Calu3 (cell line): Measurements from ENCODE around the gene CD22. TPM values are rescaled to one million over a fixed set of nuclear protein-coding genes. Genes with fewer than 3 reads are reported as not detected.

ENCODE experiments used
- BruUV-seq: library from RNA; stranded (reverse); fragments of 400-500 nt; replicated peaks from 2 replicates; lab custom pipeline; 2021; lab: Mats Ljungman, UMichigan
- CTCF ChIA-PET: fragments of 300-600 bp; sonication (Branson Sonifier 250); formaldehyde crosslinking; loops from one replicate; lab custom pipeline; 2022; ENCODE audit warnings: antibody characterized with exemption; lab: Charles Lee
- DNase-seq: peaks from one replicate; pipeline ENCODE4 v3.0.0; 2022
- H3K27ac Mint-ChIP-seq: one replicate; pipeline ENCODE4 v1.8.0; 2022; ENCODE audit warnings: mixed read lengths; ENCODE audit not compliant: unreplicated experiment
- H3K27me3 Mint-ChIP-seq: one replicate; pipeline ENCODE4 v1.8.0; 2022; ENCODE audit warnings: mixed read lengths; ENCODE audit not compliant: unreplicated experiment
- H3K36me3 Mint-ChIP-seq: one replicate; pipeline ENCODE4 v1.8.0; 2022; ENCODE audit warnings: mild to moderate bottlenecking, moderate library complexity, mixed read lengths; ENCODE audit not compliant: insufficient read depth, unreplicated experiment
- H3K4me1 Mint-ChIP-seq: one replicate; pipeline ENCODE4 v1.8.0; 2022; ENCODE audit warnings: mild to moderate bottlenecking, low read depth, mixed read lengths; ENCODE audit not compliant: unreplicated experiment
- H3K4me3 Mint-ChIP-seq: one replicate; pipeline ENCODE4 v1.8.0; 2022; ENCODE audit warnings: mild to moderate bottlenecking, low read depth, moderate library complexity, mixed read lengths; ENCODE audit not compliant: unreplicated experiment
- H3K9me3 Mint-ChIP-seq: one replicate; pipeline ENCODE4 v1.8.0; 2022; ENCODE audit warnings: low read depth, mixed read lengths; ENCODE audit not compliant: unreplicated experiment
- intact Hi-C: fragments of 100-400 bp; cut with micrococcal nuclease; formaldehyde crosslinking; loops from one replicate; pipeline ENCODE4 v1.10.0; 2022; ENCODE audit not compliant: unreplicated experiment
- total RNA-seq: library from RNA; stranded (reverse); gene quantifications from 2 replicates; pipeline ENCODE4 v1.2.3, GENCODE V29; 2022
- TF ChIP-seq, protein P1 (sequence below): fragments of 200-600 bp; IDR thresholded peaks from one replicate; pipeline ENCODE4 v1.8.0; 2022; ENCODE audit warnings: antibody characterized with exemption; ENCODE audit not compliant: unreplicated experiment

Gene CD22
- total RNA-seq, 1 experiment from 2014 or later = 5.9 TPM

DNA sequence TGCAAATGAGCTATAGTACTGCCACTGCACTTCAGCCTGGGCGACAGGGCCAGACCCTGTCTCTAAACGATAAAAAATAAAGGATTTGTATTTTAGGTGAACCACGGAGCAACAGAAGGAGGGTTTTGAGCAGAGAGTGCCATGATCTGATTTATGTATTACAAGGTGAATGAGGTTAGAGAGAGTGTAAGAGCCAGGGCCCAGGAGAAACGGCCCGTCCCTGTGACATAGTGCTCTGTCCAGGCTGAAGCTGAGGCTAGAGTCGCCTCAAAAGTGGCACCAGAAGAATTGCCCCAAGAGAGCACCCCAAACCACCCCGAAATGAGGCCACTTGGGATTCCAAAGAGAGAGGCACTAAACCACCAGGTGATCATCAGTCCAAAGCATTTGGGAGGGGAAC is 20.1 kb upstream of the CD22 start:
- Mint-ChIP-seq H3K27me3 (no peaks in the 10 kb centered on the region), H3K27ac (no peak overlapping the region), H3K36me3 (no peaks in the 10 kb centered on the region), H3K9me3 (no peaks in the 10 kb centered on the region), H3K4me3 (no peak overlapping the region), H3K4me1 (peaks cover 31% of the 10 kb centered on the region)
- DNase-seq = no peak
- TF ChIP-seq, protein P1, sequence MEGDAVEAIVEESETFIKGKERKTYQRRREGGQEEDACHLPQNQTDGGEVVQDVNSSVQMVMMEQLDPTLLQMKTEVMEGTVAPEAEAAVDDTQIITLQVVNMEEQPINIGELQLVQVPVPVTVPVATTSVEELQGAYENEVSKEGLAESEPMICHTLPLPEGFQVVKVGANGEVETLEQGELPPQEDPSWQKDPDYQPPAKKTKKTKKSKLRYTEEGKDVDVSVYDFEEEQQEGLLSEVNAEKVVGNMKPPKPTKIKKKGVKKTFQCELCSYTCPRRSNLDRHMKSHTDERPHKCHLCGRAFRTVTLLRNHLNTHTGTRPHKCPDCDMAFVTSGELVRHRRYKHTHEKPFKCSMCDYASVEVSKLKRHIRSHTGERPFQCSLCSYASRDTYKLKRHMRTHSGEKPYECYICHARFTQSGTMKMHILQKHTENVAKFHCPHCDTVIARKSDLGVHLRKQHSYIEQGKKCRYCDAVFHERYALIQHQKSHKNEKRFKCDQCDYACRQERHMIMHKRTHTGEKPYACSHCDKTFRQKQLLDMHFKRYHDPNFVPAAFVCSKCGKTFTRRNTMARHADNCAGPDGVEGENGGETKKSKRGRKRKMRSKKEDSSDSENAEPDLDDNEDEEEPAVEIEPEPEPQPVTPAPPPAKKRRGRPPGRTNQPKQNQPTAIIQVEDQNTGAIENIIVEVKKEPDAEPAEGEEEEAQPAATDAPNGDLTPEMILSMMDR = no peak
- no TSS peak for BruUV-seq
- intact Hi-C loops = no loop called here
- CTCF ChIA-PET = no interaction called here

DNA sequence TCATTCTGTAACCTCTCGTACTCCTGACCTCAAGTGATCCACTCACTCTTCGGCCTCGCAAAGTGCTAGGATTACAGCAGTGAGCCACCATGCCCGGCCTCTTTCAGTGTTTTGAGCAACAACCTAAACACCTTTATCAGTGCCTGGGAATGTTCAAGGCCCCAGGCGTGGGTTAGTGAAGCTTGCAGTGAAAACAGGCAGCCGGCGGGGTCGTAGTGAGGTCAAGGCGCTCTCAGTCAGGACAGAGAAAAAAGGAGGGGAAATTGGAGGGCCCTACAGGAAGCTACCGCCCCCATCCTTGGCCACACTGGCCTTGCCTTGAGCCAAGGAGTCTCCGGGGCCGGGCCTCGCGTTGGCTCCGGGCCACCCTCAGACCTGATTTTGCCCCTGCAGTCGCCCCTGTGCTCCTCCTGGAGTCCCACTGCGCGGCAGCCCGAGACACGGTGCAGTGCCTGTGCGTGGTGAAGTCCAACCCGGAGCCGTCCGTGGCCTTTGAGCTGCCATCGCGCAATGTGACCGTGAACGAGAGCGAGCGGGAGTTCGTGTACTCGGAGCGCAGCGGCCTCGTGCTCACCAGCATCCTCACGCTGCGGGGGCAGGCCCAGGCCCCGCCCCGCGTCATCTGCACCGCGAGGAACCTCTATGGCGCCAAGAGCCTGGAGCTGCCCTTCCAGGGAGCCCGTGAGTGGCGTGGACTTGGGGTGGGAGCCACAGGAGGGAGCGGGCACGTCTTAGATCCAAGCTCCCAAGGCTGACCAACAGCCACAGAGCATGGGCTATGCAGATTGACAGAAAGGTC is 19.3 kb upstream of the CD22 start:
- BruUV-seq = no TSS peak
- CTCF ChIA-PET = no interaction called here
- no peak for DNase-seq
- no peaks in the 10 kb centered on the region for H3K27me3 Mint-ChIP-seq
- no peak overlapping the region for H3K4me3 Mint-ChIP-seq
- intact Hi-C loops = no loop called here
- peaks cover 31% of the 10 kb centered on the region for H3K4me1 Mint-ChIP-seq
- TF ChIP-seq, protein P1 = no peak
- H3K9me3 Mint-ChIP-seq = no peaks in the 10 kb centered on the region
- H3K36me3 Mint-ChIP-seq = no peaks in the 10 kb centered on the region
- no peak overlapping the region for H3K27ac Mint-ChIP-seq

DNA sequence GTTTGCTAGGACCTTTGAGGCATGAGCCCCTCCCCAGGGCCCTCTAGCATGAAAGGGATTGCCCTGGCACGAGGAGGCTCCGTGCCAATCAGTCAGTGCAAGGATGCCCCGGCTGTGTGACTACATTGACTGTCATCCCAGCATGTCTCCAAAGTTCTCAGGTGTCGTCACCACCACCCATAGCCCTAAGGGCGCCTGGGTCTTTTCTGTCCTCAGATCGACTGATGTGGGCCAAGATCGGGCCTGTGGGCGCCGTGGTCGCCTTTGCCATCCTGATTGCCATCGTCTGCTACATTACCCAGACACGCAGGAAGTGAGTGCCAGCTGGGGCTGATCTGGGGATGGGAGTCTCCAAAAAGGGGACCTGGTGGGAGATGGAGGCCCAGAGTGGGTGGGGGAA is 18.7 kb upstream of the CD22 start:
- H3K4me3 Mint-ChIP-seq = no peak overlapping the region
- TF ChIP-seq, protein P1 = no peak
- no peaks in the 10 kb centered on the region for H3K27me3 Mint-ChIP-seq
- DNase-seq = no peak
- CTCF ChIA-PET = no interaction called here
- BruUV-seq = no TSS peak
- no peaks in the 10 kb centered on the region for H3K9me3 Mint-ChIP-seq
- no peaks in the 10 kb centered on the region for H3K36me3 Mint-ChIP-seq
- intact Hi-C loops = no loop called here
- H3K27ac Mint-ChIP-seq = no peak overlapping the region
- peaks cover 31% of the 10 kb centered on the region for H3K4me1 Mint-ChIP-seq

DNA sequence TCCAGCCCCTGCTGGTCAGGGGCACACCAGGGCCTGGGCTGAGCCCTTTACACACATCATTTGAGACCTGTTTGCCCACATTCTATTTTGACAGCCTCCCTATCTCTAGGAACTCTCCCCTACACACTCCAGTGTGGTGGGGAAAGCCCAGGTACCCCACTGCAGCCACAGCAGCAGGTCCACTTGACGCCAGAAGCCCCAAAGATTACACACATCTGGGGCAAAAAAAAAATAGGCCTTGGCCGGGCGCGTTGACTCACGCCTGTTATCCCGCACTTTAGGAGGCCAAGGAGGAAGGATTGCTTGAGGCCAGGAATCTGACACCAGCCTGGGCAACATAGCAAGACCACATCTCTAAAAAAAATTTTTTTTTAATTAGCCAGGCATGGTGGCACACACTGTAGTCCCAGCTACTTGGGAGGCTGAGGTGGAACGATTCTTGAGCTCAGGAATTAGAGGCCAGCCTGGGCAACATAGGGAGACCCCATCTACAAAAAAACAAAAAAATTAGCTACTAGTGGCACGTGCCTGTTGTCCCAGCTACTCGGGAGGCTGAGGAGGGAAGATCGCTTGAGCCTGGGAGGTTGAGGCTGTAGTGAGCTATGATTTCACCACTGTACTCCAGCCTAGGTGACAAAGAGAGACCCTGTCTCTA is 18.0 kb upstream of the CD22 start:
- intact Hi-C loops = no loop called here
- H3K4me1 Mint-ChIP-seq = peaks cover 31% of the 10 kb centered on the region
- CTCF ChIA-PET = interaction anchor here (0.7 kb wide), 1 partner anchor 201 kb away, joined by 6 read pairs; no protein-coding TSS in a partner anchor
- no peak overlapping the region for H3K4me3 Mint-ChIP-seq
- H3K9me3 Mint-ChIP-seq = no peaks in the 10 kb centered on the region
- H3K27ac Mint-ChIP-seq = no peak overlapping the region
- no peak for DNase-seq
- H3K27me3 Mint-ChIP-seq = no peaks in the 10 kb centered on the region
- no TSS peak for BruUV-seq
- TF ChIP-seq, protein P1 = no peak
- no peaks in the 10 kb centered on the region for H3K36me3 Mint-ChIP-seq
